Activated CD8-positive, alpha-beta T cell treated with anti-CD3 and anti-CD28 coated beads, Interleukin-2, amount 10 ng/mL, durations not matched to agents 7 days and 5 days (primary cell): ENCODE data around the gene MAGI2. TPM values are rescaled to one million over a fixed set of nuclear protein-coding genes. Genes with fewer than 3 reads are reported as not detected.

Experiments used
- ATAC-seq: fragments of 150-1000 bp; cut with Tn5 transposase; one replicate; pipeline ENCODE4 v1.10.0; 2021; ENCODE audit warnings: moderate library complexity
- CTCF ChIA-PET: fragments of 350-600 bp; sonication (Branson Sonifier 250); formaldehyde crosslinking; loops from one replicate; lab custom pipeline; 2021; ENCODE audit warnings: antibody characterized with exemption; lab: Charles Lee
- POLR2A ChIA-PET: fragments of 350-600 bp; sonication (Branson Sonifier 250); formaldehyde crosslinking; loops from one replicate; lab custom pipeline; 2021; ENCODE audit warnings: antibody characterized with exemption; lab: Charles Lee
- DNase-seq: peaks from one replicate; pipeline ENCODE4 v3.0.0-alpha.2; 2020
- H3K27ac Mint-ChIP-seq: one replicate; pipeline ENCODE4 v1.8.0; 2021; ENCODE audit warnings: mild to moderate bottlenecking, mixed read lengths
- H3K27me3 Mint-ChIP-seq: one replicate; pipeline ENCODE4 v1.8.0; 2021; ENCODE audit warnings: low read depth, mixed read lengths
- H3K36me3 Mint-ChIP-seq: one replicate; pipeline ENCODE4 v1.8.0; 2021; ENCODE audit warnings: low read depth, mixed read lengths
- H3K4me1 Mint-ChIP-seq: one replicate; pipeline ENCODE4 v1.8.0; 2021; ENCODE audit warnings: low read depth, mixed read lengths
- H3K4me3 Mint-ChIP-seq: one replicate; pipeline ENCODE4 v1.8.0; 2021; ENCODE audit warnings: mild to moderate bottlenecking, mixed read lengths
- H3K9me3 Mint-ChIP-seq: one replicate; pipeline ENCODE4 v1.8.0; 2022; ENCODE audit warnings: mixed read lengths; ENCODE audit not compliant: insufficient read depth
- total RNA-seq, 2 experiments: library from RNA; stranded (reverse); gene quantifications; one replicate each; pipeline ENCODE4 v1.2.3, GENCODE V29; 2021

MAGI2 gene
- total RNA-seq, 2 experiments from 2014 or later = 0.05 TPM; not detected in 1

DNA sequence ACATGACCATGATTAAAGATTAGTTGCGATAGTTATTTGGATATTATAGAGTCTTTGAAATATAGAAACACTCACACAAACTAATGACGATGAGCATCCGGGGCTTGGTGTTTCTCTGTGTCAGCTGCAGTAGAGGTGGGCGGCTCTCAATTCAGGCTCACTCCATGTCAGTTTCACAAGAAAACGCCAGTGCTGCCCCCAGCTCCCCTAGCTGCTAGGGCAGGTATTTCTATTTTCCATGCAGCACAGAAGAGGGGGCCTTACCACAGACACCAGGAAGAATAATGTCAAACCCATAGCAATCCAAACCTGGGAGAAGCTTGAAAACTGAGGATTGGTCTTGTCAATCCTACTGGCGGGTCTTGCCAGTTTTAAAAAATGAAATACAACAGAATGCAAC, 1457.8 kb downstream of the MAGI2 start:
- H3K36me3 Mint-ChIP-seq = no peaks in the 10 kb centered on the region
- H3K9me3 Mint-ChIP-seq = no peaks in the 10 kb centered on the region
- H3K27ac Mint-ChIP-seq = no peak overlapping the region
- DNase-seq (no peak), ATAC-seq (no peak)
- H3K27me3 Mint-ChIP-seq = peaks cover 3% of the 10 kb centered on the region
- ChIA-PET POLR2A (no interaction called here), CTCF (interaction anchor here (1.5 kb wide), 1 partner anchor 25 kb away, joined by 3 read pairs; no protein-coding TSS in a partner anchor)
- H3K4me1 Mint-ChIP-seq = no peaks in the 10 kb centered on the region
- H3K4me3 Mint-ChIP-seq = no peak overlapping the region

DNA sequence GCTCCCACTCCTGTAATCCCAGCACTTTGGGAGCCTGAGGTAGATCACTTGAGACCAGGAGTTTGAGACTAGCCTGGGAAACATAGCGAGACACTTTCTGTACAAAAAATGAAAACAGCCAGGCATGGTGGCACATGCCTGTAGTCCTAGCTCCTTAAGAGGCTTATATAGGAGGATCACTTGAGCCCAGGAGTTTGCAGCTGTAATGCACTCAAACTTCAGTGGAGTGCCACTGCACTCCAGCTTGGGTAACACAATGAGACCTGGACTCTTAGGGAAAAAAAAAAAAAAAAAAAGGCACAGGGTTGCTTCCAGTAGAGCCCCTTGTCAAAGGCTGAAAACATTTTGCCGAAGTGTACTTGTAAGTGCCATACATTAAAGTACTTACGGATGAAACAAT, 1459.6 kb downstream of the MAGI2 start:
- peaks cover 5% of the 10 kb centered on the region for H3K27me3 Mint-ChIP-seq
- no peak overlapping the region for H3K27ac Mint-ChIP-seq
- no peaks in the 10 kb centered on the region for H3K36me3 Mint-ChIP-seq
- no peak for ATAC-seq
- H3K4me3 Mint-ChIP-seq = no peak overlapping the region
- no peaks in the 10 kb centered on the region for H3K9me3 Mint-ChIP-seq
- ChIA-PET CTCF (no interaction called here), POLR2A (no interaction called here)
- no peak for DNase-seq
- H3K4me1 Mint-ChIP-seq = no peaks in the 10 kb centered on the region

DNA sequence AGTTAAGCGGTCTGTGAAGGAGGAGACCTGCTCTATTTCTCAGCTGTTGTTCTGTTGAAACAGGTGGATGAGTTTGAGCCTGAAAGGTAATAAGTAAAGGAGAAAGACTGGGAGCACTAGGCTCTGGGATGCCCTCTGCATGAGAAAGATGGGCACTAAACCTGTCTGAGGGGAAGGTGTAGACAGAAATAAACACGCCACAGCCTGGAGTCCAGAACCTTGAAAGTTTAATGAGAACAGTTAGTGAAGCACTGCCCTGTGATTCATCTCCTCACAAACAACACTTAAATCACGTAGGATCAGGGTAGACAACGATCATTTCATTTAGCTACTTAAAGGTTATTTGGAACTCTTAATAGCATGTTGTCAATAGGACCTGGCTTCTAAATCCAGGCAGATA, 1461.8 kb downstream of the MAGI2 start:
- DNase-seq (no peak), ATAC-seq (no peak)
- no peak overlapping the region for H3K27ac Mint-ChIP-seq
- no peaks in the 10 kb centered on the region for H3K4me1 Mint-ChIP-seq
- H3K9me3 Mint-ChIP-seq = no peaks in the 10 kb centered on the region
- H3K4me3 Mint-ChIP-seq = no peak overlapping the region
- POLR2A ChIA-PET = no interaction called here
- H3K36me3 Mint-ChIP-seq = no peaks in the 10 kb centered on the region
- H3K27me3 Mint-ChIP-seq = peaks cover 15% of the 10 kb centered on the region
- CTCF ChIA-PET = no interaction called here

DNA sequence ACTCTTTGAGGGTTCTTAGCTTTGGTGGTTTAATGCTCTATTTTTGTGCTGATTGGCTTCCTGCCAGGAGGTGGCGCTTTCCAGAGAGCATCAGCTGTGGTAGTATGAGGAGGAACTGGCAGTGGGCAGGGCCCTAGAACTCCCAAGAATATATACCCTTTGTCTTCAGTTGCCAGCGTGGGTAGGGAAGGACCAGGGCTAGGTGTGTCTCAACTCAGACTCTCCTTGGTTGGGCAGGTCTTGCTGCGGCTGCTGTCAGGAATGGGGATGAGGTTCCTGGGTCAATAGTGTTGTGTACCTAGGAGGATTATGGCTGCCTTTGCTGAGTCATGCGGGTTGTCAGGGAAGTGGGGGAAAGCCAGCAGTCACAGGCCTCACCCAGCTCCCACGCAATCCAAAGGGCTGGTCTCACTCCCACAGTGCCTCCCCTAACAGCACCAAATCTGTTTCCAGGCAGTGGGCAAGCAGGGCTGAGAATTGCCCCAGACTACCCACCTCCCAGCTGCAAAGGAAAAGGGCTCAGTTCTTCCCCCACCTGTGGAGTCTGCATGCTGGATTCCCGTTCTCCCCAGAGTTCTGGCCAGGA, 1463.4 kb downstream of the MAGI2 start:
- peak; percentile 31 for DNase-seq
- H3K27ac Mint-ChIP-seq = no peak overlapping the region
- no peaks in the 10 kb centered on the region for H3K36me3 Mint-ChIP-seq
- no peaks in the 10 kb centered on the region for H3K9me3 Mint-ChIP-seq
- no peak for ATAC-seq
- peaks cover 15% of the 10 kb centered on the region for H3K27me3 Mint-ChIP-seq
- no peak overlapping the region for H3K4me3 Mint-ChIP-seq
- ChIA-PET POLR2A (no interaction called here), CTCF (interaction anchor here (0.9 to 2.6 kb wide), 5 partner anchors 16 to 56 kb away, joined by 3 to 11 read pairs (median 4); no protein-coding TSS in a partner anchor)
- no peaks in the 10 kb centered on the region for H3K4me1 Mint-ChIP-seq

DNA sequence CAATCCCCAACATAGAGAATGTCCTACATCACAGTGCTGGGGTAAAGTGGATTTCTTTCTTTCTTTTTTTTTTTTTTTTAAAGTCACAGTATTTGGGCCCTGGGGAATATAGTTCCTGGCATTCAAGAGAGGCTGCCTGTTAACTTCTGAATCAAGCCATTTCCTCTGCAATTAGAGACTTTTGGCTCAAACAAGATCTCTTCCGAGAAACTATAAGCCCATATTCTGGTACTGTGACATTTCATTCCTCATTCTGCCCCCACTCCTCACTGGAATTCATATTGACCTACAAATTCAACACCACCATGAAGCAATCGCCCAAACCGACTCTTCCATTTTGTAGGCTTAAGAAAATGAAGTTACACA, 1467.5 kb downstream of the MAGI2 start:
- ATAC-seq = no peak
- no peaks in the 10 kb centered on the region for H3K9me3 Mint-ChIP-seq
- no peak for DNase-seq
- H3K27ac Mint-ChIP-seq = no peak overlapping the region
- peaks cover 17% of the 10 kb centered on the region for H3K27me3 Mint-ChIP-seq
- ChIA-PET CTCF (no interaction called here), POLR2A (no interaction called here)
- no peaks in the 10 kb centered on the region for H3K4me1 Mint-ChIP-seq
- no peaks in the 10 kb centered on the region for H3K36me3 Mint-ChIP-seq
- H3K4me3 Mint-ChIP-seq = no peak overlapping the region

DNA sequence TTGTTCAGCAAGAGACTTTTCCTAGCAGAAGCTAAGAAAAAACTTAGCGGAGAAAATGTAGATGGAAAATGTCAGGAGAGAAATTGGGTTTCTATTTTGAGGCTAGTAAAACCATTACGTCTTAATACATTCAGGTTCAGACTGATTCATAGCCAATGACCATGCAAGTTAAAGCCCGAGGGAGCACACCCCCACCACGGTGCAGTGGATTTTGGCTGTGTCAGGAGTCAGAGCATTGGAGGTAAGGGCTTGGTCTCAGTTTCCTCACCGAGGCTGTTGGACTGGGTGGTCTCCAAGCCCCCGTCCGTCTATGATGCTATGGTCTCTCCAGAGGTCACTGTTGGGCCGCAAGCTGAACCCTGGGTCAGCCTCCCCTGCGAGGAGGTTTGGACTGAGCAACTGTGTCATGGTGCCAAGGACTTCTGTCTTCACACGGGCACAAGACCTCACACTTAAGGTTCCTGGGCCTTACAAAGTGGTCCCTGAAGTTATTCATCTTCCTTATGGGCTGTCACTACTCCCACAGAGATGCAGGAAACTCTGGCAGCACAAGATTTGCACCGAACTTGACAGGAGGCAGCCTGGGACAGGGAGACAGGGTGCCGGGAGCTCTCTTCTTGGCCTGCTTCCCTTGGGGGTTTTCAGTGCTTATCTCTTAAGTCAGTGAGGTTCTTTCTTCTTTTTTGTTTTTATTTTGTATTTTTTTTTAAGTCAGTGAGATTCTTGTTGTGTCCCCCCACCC, 1468.1 kb downstream of the MAGI2 start:
- POLR2A ChIA-PET = no interaction called here
- CTCF ChIA-PET = no interaction called here
- no peak for ATAC-seq
- DNase-seq = no peak
- Mint-ChIP-seq H3K27me3 (peaks cover 21% of the 10 kb centered on the region), H3K27ac (no peak overlapping the region), H3K9me3 (no peaks in the 10 kb centered on the region), H3K4me3 (no peak overlapping the region), H3K4me1 (no peaks in the 10 kb centered on the region), H3K36me3 (no peaks in the 10 kb centered on the region)

DNA sequence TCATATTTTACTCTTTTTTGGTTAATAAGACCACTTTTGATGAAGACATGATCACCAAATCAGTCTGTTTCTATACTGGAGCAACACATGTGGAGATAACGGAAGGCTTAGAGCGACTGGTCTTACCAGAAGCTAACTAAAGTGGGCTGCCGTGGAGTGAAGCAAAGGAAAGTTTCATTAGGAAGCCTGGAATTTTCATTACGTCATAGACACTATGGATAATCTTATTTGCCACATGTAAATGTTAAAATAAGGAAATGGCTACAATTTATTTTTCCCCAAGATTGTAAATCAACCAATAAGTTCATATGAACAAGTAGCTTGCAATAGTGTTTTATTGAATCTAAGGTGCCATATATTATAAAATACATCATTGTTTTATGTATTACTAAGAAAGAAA, 1469.5 kb downstream of the MAGI2 start:
- no peak overlapping the region for H3K4me3 Mint-ChIP-seq
- DNase-seq (no peak), ATAC-seq (no peak)
- H3K27me3 Mint-ChIP-seq = peaks cover 22% of the 10 kb centered on the region
- H3K9me3 Mint-ChIP-seq = no peaks in the 10 kb centered on the region
- H3K36me3 Mint-ChIP-seq = no peaks in the 10 kb centered on the region
- ChIA-PET CTCF (interaction anchor here (0.7 to 1.3 kb wide), 2 partner anchors 56 to 1196 kb away, joined by 3 read pairs; no protein-coding TSS in a partner anchor), POLR2A (no interaction called here)
- H3K4me1 Mint-ChIP-seq = no peaks in the 10 kb centered on the region
- H3K27ac Mint-ChIP-seq = no peak overlapping the region

DNA sequence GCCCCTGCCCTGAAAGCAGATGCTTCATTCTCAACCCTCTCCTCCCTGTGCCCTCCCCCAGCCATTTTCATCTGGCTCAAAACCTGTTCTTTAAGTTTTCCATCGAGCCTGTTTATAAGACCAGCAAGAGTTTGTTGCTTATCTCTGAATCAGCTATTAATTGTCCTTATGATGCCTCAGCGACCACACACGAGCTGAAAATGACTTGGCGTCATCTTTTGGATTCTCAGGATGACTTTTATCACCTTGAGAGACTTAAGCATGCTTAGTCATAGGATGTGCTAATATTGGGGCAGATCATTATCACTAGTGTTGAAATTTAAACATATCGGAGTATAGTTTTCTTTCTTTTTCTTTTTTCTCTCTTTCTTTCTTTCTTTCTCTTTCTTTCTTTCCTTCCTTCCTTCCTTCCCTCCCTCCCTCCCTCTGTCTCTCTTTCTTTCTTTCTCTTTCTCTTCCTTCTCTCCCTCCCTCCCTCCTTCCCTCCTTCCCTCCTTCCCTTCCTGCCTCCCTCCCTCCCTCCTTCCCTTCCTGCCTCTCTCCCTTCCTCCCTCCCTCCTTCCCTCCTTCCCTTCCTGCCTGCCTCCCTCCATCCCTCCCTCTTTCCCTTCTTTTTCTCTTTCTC, 1470.4 kb downstream of the MAGI2 start:
- H3K4me1 Mint-ChIP-seq = no peaks in the 10 kb centered on the region
- H3K27me3 Mint-ChIP-seq = peaks cover 15% of the 10 kb centered on the region
- H3K9me3 Mint-ChIP-seq = no peaks in the 10 kb centered on the region
- ATAC-seq (no peak), DNase-seq (no peak)
- H3K27ac Mint-ChIP-seq = no peak overlapping the region
- ChIA-PET CTCF (interaction anchor here (0.7 to 1.3 kb wide), 2 partner anchors 57 to 1197 kb away, joined by 3 read pairs; no protein-coding TSS in a partner anchor), POLR2A (no interaction called here)
- H3K36me3 Mint-ChIP-seq = no peaks in the 10 kb centered on the region
- H3K4me3 Mint-ChIP-seq = no peak overlapping the region

DNA sequence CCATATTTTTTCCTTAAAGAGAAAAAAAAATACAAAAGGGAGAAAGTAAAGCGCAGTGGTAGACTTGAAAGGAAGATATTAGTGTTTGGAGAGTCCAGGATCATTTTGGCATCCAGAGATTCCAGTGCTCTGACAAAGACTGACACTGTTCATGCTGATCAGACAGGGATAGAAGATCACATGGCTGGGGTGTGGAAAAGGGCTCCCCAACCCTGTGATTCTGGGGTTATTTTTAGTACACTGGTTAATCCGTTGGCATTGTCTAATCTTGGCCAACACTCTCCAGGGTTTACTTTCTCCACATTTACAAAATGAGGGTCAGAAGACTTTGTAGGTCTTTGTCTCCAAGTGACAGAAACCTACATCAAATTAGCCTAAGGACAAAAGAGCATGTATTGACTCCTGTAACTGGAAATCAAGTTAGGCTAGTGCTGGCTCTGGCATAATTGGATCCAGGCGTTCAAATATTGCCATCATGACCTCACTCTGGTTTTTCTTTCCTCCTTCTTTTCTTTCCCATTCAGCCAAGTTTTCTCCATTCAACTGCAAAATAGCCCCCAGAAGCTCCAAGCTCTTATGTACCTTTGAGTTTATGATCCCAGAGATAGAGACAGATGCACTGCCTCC, 1473.3 kb downstream of the MAGI2 start:
- ATAC-seq (no peak), DNase-seq (no peak)
- ChIA-PET CTCF (no interaction called here), POLR2A (no interaction called here)
- Mint-ChIP-seq H3K27me3 (peaks cover 11% of the 10 kb centered on the region), H3K4me3 (no peak overlapping the region), H3K27ac (no peak overlapping the region), H3K9me3 (no peaks in the 10 kb centered on the region), H3K36me3 (no peaks in the 10 kb centered on the region), H3K4me1 (no peaks in the 10 kb centered on the region)

DNA sequence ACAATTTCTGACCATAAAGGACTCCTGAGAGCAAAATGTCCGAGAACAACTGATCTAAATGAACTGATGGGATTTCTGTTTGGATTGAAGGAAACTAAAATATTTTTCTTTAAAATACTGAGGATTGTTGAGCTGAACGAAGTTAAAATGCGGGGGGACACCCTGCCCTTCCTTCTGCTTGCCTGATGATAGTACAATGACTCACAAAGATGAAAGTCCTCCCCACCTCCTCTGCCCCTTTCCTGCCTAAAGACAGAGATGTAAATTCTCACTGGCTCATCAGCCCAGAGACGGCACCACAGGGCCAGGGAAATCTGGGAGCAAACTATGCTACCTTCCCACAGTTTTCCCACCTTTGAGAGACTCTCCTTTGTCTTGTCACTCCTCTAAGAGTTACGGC, 1474.2 kb downstream of the MAGI2 start:
- CTCF ChIA-PET = interaction anchor here (0.6 kb wide), 1 partner anchor 448 kb away, joined by 3 read pairs; no protein-coding TSS in a partner anchor
- no peak for DNase-seq
- Mint-ChIP-seq H3K4me1 (no peaks in the 10 kb centered on the region), H3K27ac (no peak overlapping the region), H3K36me3 (no peaks in the 10 kb centered on the region), H3K27me3 (peaks cover 11% of the 10 kb centered on the region), H3K4me3 (no peak overlapping the region), H3K9me3 (no peaks in the 10 kb centered on the region)
- POLR2A ChIA-PET = no interaction called here
- ATAC-seq = no peak

DNA sequence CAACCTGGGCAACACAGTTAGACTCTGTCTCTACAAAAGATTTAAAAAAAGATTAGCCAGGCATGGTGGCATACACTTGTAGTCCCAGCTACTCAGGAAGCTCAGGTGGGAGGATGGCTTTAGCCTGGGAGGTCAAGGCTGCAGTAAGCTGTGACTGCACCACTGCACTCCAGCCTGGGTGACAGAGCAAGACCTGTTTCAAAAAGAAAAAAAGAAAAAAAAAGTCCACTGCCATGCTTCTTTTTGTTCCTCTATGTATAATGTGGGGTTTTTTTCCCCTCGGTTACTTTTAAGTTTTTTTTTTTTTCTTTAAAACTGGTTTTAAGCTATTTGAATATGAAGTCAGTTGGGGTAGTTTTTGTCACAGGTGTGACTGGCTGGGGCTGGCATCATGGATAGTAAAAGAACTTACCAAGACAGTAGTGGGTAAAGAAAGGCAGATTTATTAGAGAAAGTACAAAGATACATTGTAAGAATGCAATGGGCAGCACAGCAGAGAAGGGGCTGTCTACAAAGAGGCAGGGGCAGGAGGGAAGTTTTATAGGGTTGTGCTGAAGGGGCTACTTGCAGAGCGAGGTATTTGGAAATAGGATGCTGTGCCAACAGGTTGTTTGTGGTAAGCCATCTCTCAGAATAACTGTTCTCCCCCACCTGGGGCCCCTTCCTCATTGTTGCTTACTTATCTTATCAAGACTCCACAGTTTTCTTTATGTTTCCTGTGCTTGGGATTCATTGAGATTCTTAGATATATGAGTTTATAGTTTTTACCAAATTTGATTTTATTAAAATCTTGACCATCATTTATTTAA, 1477.6 kb downstream of the MAGI2 start:
- H3K36me3 Mint-ChIP-seq = no peaks in the 10 kb centered on the region
- H3K4me1 Mint-ChIP-seq = no peaks in the 10 kb centered on the region
- DNase-seq (no peak), ATAC-seq (no peak)
- peaks cover 6% of the 10 kb centered on the region for H3K27me3 Mint-ChIP-seq
- POLR2A ChIA-PET = interaction anchor here (0.6 kb wide), 1 partner anchor 38 kb away, joined by 3 read pairs; no protein-coding TSS in a partner anchor
- H3K27ac Mint-ChIP-seq = no peak overlapping the region
- H3K9me3 Mint-ChIP-seq = no peaks in the 10 kb centered on the region
- CTCF ChIA-PET = no interaction called here
- H3K4me3 Mint-ChIP-seq = no peak overlapping the region
